ENCODE data around the gene LBH.

- no peak for TF ChIP-seq CTCF (IDR thresholded peaks at IDR 0.05)
- TF ChIP-seq POLR2A (IDR thresholded peaks at IDR 0.05), result no peak
Measured at GRCh38 chr2:30296496-30296895, 65.2 kb downstream of the LBH start.

Data from right lobe of liver (tissue), 4 donors.